Mucosa of stomach (tissue), 1 donor: ENCODE results near the gene TMEM167A.
"Not testable (repeated sequence)": the region's sequence is repeated elsewhere in the genome, so short reads cannot be mapped to it uniquely, and the experiment has no call there.

Experiments used
- H3K27me3 ChIP-seq: one replicate; pipeline ENCODE4 v1.7.0; 2013; ENCODE audit warnings: mild to moderate bottlenecking, low read length; ENCODE audit not compliant: control insufficient read depth, insufficient read depth
- H3K36me3 ChIP-seq: one replicate; pipeline ENCODE4 v1.7.0; 2013; ENCODE audit warnings: low read length; ENCODE audit not compliant: control insufficient read depth, insufficient read depth
- H3K4me1 ChIP-seq: one replicate; pipeline ENCODE4 v1.7.0; 2013; ENCODE audit warnings: mild to moderate bottlenecking, low read length; ENCODE audit not compliant: control insufficient read depth, insufficient read depth
- H3K4me3 ChIP-seq: one replicate; pipeline ENCODE4 v1.7.0; 2013; ENCODE audit warnings: low read length
- H3K9ac ChIP-seq: one replicate; pipeline ENCODE4 v1.7.0; 2013; ENCODE audit warnings: mild to moderate bottlenecking, low read length, moderate library complexity
- H3K9me3 ChIP-seq: one replicate; pipeline ENCODE4 v1.7.0; 2013; ENCODE audit warnings: mild to moderate bottlenecking, low read length, moderate library complexity; ENCODE audit not compliant: control insufficient read depth
- donor health status: Pancreatic carcinoma.

The TMEM167A gene

DNA sequence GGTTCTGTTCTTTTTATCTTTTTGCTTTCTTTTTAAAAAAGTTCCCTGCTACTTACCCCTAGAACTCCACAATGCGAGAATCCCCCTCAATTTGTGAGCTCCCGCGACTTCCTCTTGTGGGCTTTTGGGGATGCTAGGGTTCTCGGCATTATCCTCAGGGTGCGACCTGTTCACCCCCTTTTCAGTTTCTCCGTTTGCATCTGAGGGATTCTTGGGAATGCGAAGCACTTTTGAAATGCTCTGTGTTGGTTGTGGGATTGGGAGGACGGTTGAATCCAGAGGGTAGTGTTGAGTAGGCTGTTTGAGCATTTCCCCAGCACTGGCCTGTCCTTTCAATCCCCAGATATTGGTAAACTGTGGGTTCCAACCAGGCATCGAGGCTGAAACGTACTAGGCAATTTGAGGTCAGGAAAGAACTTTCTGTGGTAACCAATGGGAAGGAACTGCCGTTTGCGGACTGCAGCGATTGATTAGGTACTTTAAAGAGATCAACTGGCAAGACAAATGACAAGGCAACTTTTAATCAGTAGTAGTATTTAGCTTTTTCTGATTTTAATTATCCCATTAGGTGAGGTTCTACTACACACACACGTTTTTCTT lies 568 bp upstream of the TMEM167A start:
- Histone ChIP-seq H3K9ac (peak overlapping the region; percentile 74), H3K4me1 (peaks cover 5% of the 10 kb centered on the region), H3K9me3 (no peaks in the 10 kb centered on the region)

DNA sequence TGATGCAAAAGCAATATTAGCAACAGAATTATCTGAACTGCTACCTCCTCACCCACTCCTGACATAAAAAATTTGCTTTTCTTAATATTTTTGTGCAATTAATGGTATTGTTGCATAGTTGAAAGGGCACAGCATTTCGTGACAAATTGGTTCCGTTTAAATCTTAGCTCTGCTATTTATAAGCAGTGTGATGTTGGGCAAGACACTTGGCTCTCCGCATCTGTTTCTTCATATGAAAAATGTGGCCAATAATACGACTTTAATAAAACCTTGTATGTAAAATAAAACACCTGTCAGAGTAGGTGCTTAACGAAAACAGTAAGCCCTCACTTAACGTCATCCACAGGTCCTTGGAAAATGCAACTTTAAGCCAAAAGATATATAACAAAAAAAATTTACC lies 4.2 kb downstream of the TMEM167A start:
- H3K36me3 ChIP-seq: no peaks in the 10 kb centered on the region
- no peak overlapping the region for H3K4me3 ChIP-seq
- no peaks in the 10 kb centered on the region for H3K27me3 ChIP-seq
- peaks cover 2% of the 10 kb centered on the region for H3K4me1 ChIP-seq
- no peak overlapping the region for H3K9ac ChIP-seq
- no peaks in the 10 kb centered on the region for H3K9me3 ChIP-seq

More for the DNA sequence above, 568 bp upstream of the TMEM167A start:
- H3K4me3 ChIP-seq: peak overlapping the region; percentile 70
- H3K36me3 ChIP-seq: no peaks in the 10 kb centered on the region
- no peaks in the 10 kb centered on the region for H3K27me3 ChIP-seq

DNA sequence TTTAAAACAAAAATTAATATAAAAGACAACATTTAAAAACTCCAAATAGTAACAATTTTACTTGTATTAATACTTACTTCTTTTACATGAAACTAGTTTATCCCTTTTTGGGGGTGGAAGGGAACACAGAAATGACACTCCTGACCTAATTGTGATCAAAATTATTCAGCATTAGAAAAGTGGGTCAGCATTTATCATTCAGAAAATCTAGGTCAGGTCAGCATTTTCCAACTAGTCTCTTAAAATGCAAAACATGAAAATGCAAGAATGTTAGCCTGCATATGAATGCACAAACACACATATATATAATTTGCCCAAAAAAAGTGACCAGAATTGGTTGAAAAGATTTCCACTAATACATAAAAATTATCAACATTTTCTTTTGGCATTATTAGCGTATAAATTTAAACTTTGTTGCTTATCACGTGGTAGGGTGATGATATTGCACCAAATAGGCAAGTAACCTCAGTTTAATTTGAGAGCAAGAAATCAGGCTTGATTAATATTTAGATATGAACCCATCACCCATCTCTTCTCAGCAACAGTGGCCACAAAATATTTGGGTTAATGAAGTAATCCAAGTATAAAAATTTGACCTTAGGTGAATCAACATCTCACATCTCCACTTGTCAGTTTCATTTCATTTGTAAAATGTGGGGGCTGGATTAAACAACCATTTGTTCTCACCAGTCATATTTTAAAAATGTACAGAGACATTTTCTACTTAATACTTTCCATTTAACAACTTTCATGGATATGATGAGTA lies 5.7 kb downstream of the TMEM167A start:
- H3K36me3 ChIP-seq: no peaks in the 10 kb centered on the region
- H3K27me3 ChIP-seq: no peaks in the 10 kb centered on the region
- H3K4me3 ChIP-seq: no peak overlapping the region
- H3K9ac ChIP-seq: no peak overlapping the region
- H3K4me1 ChIP-seq: no peaks in the 10 kb centered on the region
- H3K9me3 ChIP-seq: no peaks in the 10 kb centered on the region

DNA sequence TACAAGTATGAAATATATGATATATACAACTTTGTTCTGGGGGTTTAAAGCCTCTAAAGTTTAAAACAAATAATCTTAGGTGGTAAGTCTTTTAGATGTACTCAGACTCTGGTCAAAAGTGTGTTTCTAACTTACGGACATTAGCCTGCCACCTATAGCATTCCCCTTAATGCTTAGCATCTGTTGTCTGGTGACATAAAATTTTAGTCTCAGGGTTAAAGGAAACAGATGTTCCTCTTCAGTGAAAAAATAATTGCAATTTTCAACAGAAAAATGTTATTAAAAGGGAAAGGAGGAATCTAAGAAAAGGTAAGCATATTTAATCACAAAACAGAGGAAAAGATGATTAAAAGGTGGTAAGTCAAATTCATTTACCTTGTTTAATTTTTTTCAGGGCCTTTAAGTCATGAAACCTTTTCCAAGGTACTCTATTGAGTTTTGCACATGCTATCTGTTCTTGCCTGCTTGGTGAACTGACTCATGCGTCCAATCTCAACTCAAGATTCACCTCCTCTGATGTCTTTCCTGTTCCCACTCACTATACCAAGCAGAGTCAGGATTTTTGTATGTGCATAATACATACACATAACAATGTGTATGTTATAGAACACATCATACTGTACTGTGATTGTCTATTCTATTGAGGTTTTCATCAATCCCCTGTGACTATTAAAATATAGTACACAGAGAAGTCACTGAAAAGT lies 7.9 kb downstream of the TMEM167A start:
- Histone ChIP-seq H3K4me1 (no peaks in the 10 kb centered on the region), H3K36me3 (no peaks in the 10 kb centered on the region), H3K9ac (no peak overlapping the region), H3K4me3 (no peak overlapping the region), H3K9me3 (no peaks in the 10 kb centered on the region), H3K27me3 (no peaks in the 10 kb centered on the region)

DNA sequence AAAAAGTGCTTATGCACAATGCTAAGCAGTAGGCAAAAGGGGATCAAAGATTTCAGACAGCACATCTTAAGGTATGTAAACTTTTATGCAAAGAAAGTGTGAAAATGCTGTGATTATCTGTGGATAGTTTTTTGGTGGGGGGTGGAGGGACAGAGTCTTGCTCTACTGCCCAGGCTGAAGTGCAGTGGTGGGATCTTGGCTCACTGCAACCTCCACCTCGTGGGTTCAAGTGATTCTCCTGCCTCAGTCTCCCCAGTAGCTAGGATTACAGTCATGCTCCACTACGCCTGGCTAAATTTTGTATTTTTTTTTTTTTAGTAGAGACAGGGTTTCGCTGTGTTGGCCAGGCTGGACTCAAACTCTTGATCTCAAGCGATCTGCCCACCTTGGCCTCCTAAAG lies 9.8 kb downstream of the TMEM167A start:
- not testable (repeated sequence) for H3K36me3 ChIP-seq, H3K27me3 ChIP-seq, H3K4me3 ChIP-seq, H3K9ac ChIP-seq, H3K4me1 ChIP-seq, H3K9me3 ChIP-seq

DNA sequence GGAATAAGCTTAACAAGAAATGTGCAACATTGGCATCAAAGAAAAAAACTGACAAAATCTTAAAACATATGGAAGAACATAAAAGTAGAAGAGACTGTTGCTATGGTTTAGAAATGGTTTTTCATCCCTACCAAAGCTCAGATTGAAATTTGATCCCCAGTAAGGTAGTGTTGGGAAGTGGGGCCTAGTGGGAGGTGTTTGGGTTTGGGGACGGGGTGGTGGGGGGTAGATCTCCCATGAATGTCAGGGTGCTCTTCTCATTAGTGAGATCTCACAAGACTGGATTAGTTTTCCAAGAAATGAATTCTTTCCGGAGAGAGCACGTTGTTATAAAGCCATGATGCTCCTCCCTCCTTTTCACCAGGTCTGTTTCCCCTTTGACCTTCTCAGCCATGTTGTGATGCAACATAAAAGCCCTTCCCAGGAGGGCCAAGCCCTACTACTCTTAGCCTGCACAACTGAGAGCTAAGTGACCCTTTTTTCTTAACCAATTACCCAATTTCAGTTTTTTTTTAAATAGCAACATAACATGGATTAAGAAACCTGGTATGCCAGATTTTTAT lies 10.6 kb downstream of the TMEM167A start:
- no peaks in the 10 kb centered on the region for H3K9me3 ChIP-seq
- H3K27me3 ChIP-seq: no peaks in the 10 kb centered on the region

DNA sequence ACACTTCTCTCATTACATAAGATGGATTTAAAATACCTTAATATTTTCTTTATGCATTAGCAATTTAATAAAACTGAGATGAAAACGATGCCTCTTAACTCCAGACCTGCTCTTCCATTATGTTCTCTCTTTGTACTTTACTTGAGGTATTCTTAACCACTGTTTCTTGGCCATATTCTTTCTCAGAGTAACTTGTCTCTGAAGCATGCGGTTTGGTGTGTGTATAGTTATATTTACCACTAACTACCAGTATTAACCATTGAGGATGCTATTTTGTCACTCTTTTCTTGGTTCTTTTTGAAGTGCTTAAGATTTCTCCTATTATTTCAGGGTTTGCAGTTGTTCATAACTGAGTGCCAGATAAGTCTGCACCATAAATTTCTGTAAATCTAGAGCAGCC lies 17.9 kb downstream of the TMEM167A start:
- Histone ChIP-seq H3K27me3 (no peaks in the 10 kb centered on the region), H3K36me3 (no peaks in the 10 kb centered on the region), H3K9ac (no peak overlapping the region), H3K4me3 (no peak overlapping the region), H3K9me3 (no peaks in the 10 kb centered on the region), H3K4me1 (no peaks in the 10 kb centered on the region)

More for the DNA sequence above, 10.6 kb downstream of the TMEM167A start:
- H3K36me3 ChIP-seq: no peaks in the 10 kb centered on the region
- no peak overlapping the region for H3K4me3 ChIP-seq
- H3K4me1 ChIP-seq: no peaks in the 10 kb centered on the region
- H3K9ac ChIP-seq: no peak overlapping the region

DNA sequence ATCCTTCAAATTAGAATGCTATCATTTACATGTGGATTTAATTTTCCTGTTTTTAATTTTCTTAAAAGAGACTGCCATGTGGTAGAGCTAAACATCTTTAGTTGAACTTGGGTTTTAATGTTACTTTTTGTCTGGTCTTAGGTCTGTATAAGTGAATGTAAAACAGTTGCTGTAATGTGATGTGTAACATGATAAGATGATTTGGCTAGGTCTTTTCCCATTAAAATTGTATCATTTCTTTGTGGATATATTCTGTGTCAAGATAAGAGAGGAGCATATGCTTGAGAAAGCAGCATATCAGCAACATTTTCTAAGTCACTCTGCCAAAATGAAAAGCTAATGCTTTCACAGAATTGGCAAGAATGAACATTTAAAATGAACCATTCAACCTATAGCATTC lies 18.5 kb downstream of the TMEM167A start:
- H3K4me3 ChIP-seq: no peak overlapping the region
- no peaks in the 10 kb centered on the region for H3K36me3 ChIP-seq
- no peaks in the 10 kb centered on the region for H3K27me3 ChIP-seq
- H3K4me1 ChIP-seq: no peaks in the 10 kb centered on the region
- no peaks in the 10 kb centered on the region for H3K9me3 ChIP-seq
- no peak overlapping the region for H3K9ac ChIP-seq

DNA sequence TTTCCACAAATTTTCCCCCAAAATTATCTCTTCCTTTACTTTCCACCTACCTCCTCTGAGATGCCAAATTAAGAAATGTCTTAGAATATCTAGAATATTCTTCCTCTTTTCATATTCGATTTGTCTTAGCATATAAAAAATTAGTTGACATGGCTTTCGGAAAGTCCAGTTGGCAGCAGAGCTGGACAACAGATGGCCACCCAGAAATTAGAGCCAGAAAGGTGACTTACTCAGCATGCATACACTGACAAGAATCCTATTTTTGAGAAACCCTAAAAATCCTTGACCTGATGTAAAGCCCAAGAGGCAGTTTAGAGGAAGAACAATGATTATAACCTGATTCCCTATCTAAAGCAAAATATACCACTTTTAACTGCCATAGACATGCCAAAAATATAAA lies 22.0 kb downstream of the TMEM167A start:
- Histone ChIP-seq H3K9me3 (no peaks in the 10 kb centered on the region), H3K36me3 (no peaks in the 10 kb centered on the region), H3K9ac (no peak overlapping the region), H3K27me3 (no peaks in the 10 kb centered on the region), H3K4me1 (no peaks in the 10 kb centered on the region), H3K4me3 (no peak overlapping the region)

DNA sequence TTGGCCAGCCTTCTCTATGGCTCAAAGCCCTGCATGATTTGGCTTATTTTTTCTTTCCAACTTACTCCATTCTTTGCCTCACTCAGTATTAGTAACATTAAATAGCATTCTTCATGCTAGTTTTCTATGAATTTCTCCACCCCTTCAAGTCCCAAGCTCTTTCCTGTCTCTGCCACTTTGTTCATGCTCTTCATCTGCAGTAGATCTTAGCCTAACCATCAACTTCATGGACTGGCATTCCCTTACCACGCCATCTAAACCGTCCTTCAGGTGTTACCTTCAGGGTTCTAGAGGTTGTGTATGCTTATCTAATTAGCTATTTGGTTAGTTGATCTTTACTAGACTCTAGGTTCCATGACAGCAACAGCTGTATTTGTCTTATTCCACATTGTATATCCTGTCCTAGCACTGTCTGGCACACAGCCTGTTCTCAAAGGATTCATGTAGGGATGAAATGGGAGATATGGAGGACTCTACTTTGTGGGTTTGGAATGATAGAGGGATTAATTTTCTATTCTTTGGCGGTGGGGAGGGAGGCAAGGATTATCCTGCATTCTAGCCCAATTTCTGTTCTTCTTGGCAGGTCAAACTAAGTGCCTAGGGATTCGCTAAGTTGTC lies 26.4 kb downstream of the TMEM167A start:
- H3K9ac ChIP-seq: no peak overlapping the region
- H3K4me3 ChIP-seq: no peak overlapping the region
- H3K27me3 ChIP-seq: no peaks in the 10 kb centered on the region
- no peaks in the 10 kb centered on the region for H3K36me3 ChIP-seq
- H3K4me1 ChIP-seq: no peaks in the 10 kb centered on the region
- no peaks in the 10 kb centered on the region for H3K9me3 ChIP-seq

DNA sequence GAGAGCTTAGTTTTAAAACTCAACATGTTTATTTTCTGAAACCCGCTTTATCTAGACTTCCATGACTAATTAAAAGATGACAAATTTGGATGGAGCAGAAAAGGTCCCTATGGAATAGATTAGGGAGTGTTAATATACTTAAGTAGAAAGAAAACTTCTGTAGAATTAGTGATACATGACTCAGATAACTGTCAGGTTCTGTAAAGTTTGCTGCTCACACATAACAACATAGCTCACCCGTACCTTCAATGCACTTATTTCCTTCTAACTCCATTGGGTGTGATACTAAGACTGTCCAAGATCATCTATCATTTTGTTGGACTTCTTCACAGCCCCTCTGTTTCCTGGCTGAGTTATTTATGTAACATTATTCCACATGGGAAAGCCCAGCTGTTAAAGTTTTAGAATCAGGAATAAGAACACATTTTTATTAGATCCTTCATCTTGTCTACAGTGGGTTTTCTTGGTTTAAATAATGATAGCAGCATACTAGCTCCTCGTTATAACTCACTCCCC lies 27.8 kb downstream of the TMEM167A start:
- no peaks in the 10 kb centered on the region for H3K36me3 ChIP-seq
- H3K4me3 ChIP-seq: no peak overlapping the region

More for the DNA sequence above, 27.8 kb downstream of the TMEM167A start:
- Histone ChIP-seq H3K9ac (no peak overlapping the region), H3K27me3 (no peaks in the 10 kb centered on the region), H3K4me1 (no peaks in the 10 kb centered on the region), H3K9me3 (no peaks in the 10 kb centered on the region)
